ENCODE results near the gene SPAG8. TPM values are rescaled to one million over a fixed set of nuclear protein-coding genes. Genes with fewer than 3 reads are reported as not detected.
A peak's percentile ranks its signal among the peaks of the same experiment; 100 is the strongest.

Gene SPAG8
- total RNA-seq = 1 to 10 TPM in 3 of 4 donors, under 1 TPM in 1; 0.81 to 2.1 (median 1.4) TPM

- WGBS, 2 donors (ENCODE audit: low coverage in 1 of 2) = 3 to 18% methylated on average over 1 to 4 of the region's 28 CpGs
- no peaks in the 10 kb centered on the region for H3K27me3 ChIP-seq
- peak within 1 kb of the TSS; percentile 85 to 98 (median 98) for H3K27ac ChIP-seq
- H3K36me3 ChIP-seq = peaks cover 0 to 33% of the 10 kb centered on the region in 2 donors
- ATAC-seq = peak; percentile 68
- no peaks in the 10 kb centered on the region for H3K9me3 ChIP-seq
- peaks cover 0 to 47% (median 22%) of the 10 kb centered on the region in 3 donors for H3K4me1 ChIP-seq
- peak; percentile 12 for TF ChIP-seq POLR2AphosphoS5 (IDR thresholded peaks at IDR 0.05)
- no peak for TF ChIP-seq EP300 (IDR thresholded peaks at IDR 0.05)
- no peak for TF ChIP-seq POLR2A (IDR thresholded peaks at IDR 0.05)
- peak within 1 kb of the TSS; percentile 45 to 59 for H3K4me3 ChIP-seq
These were observed at the start of gene SPAG8 for GRCh38 chr9:35812025-35812602. TSS of gene SPAG8 (minus strand) at chr9:35812262. CDS start at chr9:35812147, 115 bp downstream.

DNA sequence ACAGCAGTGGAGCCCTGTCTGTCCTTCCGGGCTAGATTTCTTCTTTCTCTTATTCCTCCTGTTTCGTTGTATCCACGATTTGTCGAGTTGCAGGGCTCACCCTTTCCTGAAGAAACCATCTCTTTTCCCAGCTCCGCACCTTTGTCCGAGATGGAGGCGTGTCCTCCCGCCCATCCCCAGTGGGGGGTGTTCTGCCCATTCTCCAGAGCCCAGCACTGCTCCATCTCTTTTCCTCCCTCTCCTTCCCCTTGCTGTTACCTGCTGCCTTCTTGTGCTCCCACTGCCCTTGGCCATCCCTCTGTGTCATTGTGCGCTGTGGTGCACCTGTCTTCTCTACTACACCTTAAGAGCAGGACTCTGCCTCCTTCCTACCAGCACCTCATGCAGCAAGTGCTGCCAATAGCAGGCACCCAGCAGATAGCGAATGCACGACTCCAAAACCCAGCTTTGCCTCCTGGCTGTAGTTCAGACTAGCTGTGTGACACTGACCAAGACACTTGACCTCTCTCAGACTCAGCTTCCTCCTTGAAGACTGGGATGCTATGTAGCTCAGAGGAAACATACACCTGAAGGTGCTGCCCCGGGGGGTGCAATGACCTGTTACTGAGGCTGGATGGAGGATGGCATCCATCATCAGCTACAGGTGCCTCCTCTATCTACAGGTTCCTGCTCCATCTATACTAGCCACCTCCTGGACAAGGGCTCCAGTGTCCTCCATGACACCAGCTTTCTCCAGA lies 49.3 kb upstream of the SPAG8 start:
- Histone ChIP-seq H3K4me3 (no peak overlapping the region), H3K27me3 (no peaks in the 10 kb centered on the region), H3K9me3 (no peaks in the 10 kb centered on the region), H3K4me1 (peaks cover 0 to 15% (median 0%) of the 10 kb centered on the region in 3 donors), H3K27ac (no peak overlapping the region), H3K36me3 (no peaks in the 10 kb centered on the region)
- WGBS, 2 donors (ENCODE audit: low coverage in 1 of 2) = 57 to 62% methylated on average over 8 to 12 of the region's 12 CpGs
- ATAC-seq = no peak
- no peak for TF ChIP-seq POLR2AphosphoS5 (IDR thresholded peaks at IDR 0.05)

DNA sequence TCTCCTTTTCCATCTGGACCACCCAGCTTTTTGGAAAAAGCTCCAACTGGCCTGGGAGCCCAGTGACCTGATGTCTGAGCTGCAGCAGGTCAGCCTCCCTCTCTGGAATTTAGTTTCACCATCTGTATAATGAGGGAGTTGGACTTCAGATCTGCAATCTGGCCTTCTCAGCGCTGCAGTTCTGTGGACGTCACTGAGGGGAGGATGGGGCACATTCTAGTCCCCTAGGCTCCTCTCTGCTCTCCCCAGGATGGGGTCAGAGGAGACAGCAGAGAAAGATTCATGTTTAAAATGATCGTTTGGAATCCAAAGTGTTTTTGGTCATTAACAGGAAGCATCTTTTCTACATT lies 47.9 kb upstream of the SPAG8 start:
- ATAC-seq = peak; percentile 40
- no peak overlapping the region for H3K27ac ChIP-seq
- no peak for TF ChIP-seq EP300 (IDR thresholded peaks at IDR 0.05)
- TF ChIP-seq POLR2AphosphoS5 (IDR thresholded peaks at IDR 0.05) = no peak
- TF ChIP-seq, protein P1, sequence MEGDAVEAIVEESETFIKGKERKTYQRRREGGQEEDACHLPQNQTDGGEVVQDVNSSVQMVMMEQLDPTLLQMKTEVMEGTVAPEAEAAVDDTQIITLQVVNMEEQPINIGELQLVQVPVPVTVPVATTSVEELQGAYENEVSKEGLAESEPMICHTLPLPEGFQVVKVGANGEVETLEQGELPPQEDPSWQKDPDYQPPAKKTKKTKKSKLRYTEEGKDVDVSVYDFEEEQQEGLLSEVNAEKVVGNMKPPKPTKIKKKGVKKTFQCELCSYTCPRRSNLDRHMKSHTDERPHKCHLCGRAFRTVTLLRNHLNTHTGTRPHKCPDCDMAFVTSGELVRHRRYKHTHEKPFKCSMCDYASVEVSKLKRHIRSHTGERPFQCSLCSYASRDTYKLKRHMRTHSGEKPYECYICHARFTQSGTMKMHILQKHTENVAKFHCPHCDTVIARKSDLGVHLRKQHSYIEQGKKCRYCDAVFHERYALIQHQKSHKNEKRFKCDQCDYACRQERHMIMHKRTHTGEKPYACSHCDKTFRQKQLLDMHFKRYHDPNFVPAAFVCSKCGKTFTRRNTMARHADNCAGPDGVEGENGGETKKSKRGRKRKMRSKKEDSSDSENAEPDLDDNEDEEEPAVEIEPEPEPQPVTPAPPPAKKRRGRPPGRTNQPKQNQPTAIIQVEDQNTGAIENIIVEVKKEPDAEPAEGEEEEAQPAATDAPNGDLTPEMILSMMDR (IDR thresholded peaks at IDR 0.05) = no peak
- no peak for TF ChIP-seq POLR2A (IDR thresholded peaks at IDR 0.05)

DNA sequence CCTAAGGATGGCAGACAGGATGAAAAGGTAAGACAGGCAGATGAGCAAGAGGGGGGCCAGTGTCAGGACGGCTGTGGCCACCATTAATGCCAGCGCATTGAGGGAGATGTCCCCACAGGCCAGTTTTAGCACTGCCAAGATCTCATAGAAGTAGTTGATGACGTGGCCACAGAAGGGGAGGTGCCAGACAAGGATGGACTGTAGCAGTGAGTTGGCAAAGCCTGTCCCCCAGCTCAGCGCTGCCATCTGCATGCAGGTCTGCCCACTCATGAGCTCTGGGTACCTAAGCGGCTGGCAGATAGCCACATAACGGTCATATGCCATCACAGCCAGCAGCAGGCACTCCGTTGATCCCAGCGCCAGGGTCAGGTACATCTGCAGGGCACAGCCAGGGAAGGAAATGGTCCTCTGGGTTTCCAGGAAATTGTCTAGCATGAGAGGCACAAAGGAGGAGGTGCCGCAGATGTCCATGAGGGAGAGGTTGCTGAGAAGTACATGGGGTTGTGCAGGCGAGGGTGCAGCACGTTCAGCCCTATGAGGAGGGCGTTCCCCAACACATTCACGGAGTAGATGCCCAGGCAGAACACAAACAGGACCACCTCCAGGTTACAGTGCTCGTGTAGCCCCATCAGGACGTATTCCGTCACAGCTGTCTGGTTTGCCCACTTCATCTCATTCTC lies 47.4 kb upstream of the SPAG8 start:
- Histone ChIP-seq H3K4me3 (no peak overlapping the region), H3K9me3 (no peaks in the 10 kb centered on the region), H3K27me3 (no peaks in the 10 kb centered on the region), H3K4me1 (peaks cover 0 to 15% (median 0%) of the 10 kb centered on the region in 3 donors), H3K27ac (no peak overlapping the region), H3K36me3 (peaks cover 0 to 13% of the 10 kb centered on the region in 2 donors)
- WGBS, 2 donors (ENCODE audit: low coverage in 1 of 2) = 29 to 39% methylated on average over 8 to 10 of the region's 16 CpGs
- TF ChIP-seq EP300 (IDR thresholded peaks at IDR 0.05) = no peak
- peak; percentile 20 for TF ChIP-seq POLR2AphosphoS5 (IDR thresholded peaks at IDR 0.05)
- ATAC-seq = peak; percentile 36

More for the DNA sequence above, 47.9 kb upstream of the SPAG8 start:
- Histone ChIP-seq H3K36me3 (peaks cover 0 to 9% of the 10 kb centered on the region in 2 donors), H3K4me3 (no peak overlapping the region), H3K27me3 (no peaks in the 10 kb centered on the region), H3K4me1 (peaks cover 0 to 15% (median 0%) of the 10 kb centered on the region in 3 donors), H3K9me3 (no peaks in the 10 kb centered on the region)
- 31 to 50% methylated on average over 1 to 3 of the region's 3 CpGs for WGBS, 2 donors (ENCODE audit: low coverage in 1 of 2)

GRCh38 chr9:35858458-35858857 lies 46.4 kb upstream of the SPAG8 start:
- H3K4me3 ChIP-seq = no peak overlapping the region
- no peak for ATAC-seq
- no peak for TF ChIP-seq POLR2AphosphoS5 (IDR thresholded peaks at IDR 0.05)
- TF ChIP-seq, protein P1 (IDR thresholded peaks at IDR 0.05) = no peak
- no peak for TF ChIP-seq POLR2A (IDR thresholded peaks at IDR 0.05)
- TF ChIP-seq EP300 (IDR thresholded peaks at IDR 0.05) = no peak

GRCh38 chr9:35856882-35857281 lies 44.8 kb upstream of the SPAG8 start:
- no peak for ATAC-seq
- H3K27ac ChIP-seq = no peak overlapping the region
- peaks cover 0 to 15% (median 0%) of the 10 kb centered on the region in 3 donors for H3K4me1 ChIP-seq
- no peaks in the 10 kb centered on the region for H3K9me3 ChIP-seq
- H3K36me3 ChIP-seq = peaks cover 0 to 39% of the 10 kb centered on the region in 2 donors
- WGBS, 2 donors (ENCODE audit: low coverage in 1 of 2) = 81 to 83% methylated on average over 3 to 5 of the region's 5 CpGs
- no peak overlapping the region for H3K4me3 ChIP-seq
- TF ChIP-seq POLR2AphosphoS5 (IDR thresholded peaks at IDR 0.05) = no peak
- TF ChIP-seq, protein P1 (IDR thresholded peaks at IDR 0.05) = no peak
- TF ChIP-seq POLR2A (IDR thresholded peaks at IDR 0.05) = no peak
- TF ChIP-seq EP300 (IDR thresholded peaks at IDR 0.05) = no peak
- no peaks in the 10 kb centered on the region for H3K27me3 ChIP-seq

More at GRCh38 chr9:35858458-35858857, 46.4 kb upstream of the SPAG8 start:
- Histone ChIP-seq H3K9me3 (no peaks in the 10 kb centered on the region), H3K36me3 (peaks cover 0 to 23% of the 10 kb centered on the region in 2 donors), H3K4me1 (peaks cover 0 to 15% (median 0%) of the 10 kb centered on the region in 3 donors), H3K27me3 (no peaks in the 10 kb centered on the region), H3K27ac (no peak overlapping the region)
- WGBS, 2 donors (ENCODE audit: low coverage in 1 of 2) = 60 to 80% methylated on average over 1 to 4 of the region's 5 CpGs
